GM21526 (cell line): ENCODE measurements around the gene STEAP3.
A peak's percentile ranks its signal among the peaks of the same experiment; 100 is the strongest.
"Not testable (repeated sequence)": the region's sequence is repeated elsewhere in the genome, so short reads cannot be mapped to it uniquely, and the experiment has no call there.

Experiments
- ATAC-seq: cut with Tn5 transposase; IDR thresholded peaks from one replicate; pipeline ENCODE4 v1.9.1; 2021; ENCODE audit warnings: moderate library complexity; ENCODE audit not compliant: unreplicated experiment, low FRiP score

The STEAP3 gene

GRCh38 chr2:119259296-119259860 is 35.7 kb downstream of the STEAP3 start:
- no peak for ATAC-seq

- ATAC-seq = no peak
Measured at GRCh38 chr2:119260646-119261492, 37.2 kb downstream of the STEAP3 start.

GRCh38 chr2:119261493-119262225 is 38.0 kb downstream of the STEAP3 start:
- ATAC-seq = no peak

- no peak for ATAC-seq
Measured at GRCh38 chr2:119263025-119263424, 39.4 kb downstream of the STEAP3 start.

- no peak for ATAC-seq
Measured at GRCh38 chr2:119263656-119264055, 40.0 kb downstream of the STEAP3 start.

- peak; percentile 93 for ATAC-seq
Measured at GRCh38 chr2:119264781-119265692, 41.4 kb downstream of the STEAP3 start.

GRCh38 chr2:119265693-119266066 is 42.0 kb downstream of the STEAP3 start:
- no peak for ATAC-seq

GRCh38 chr2:119266091-119266589 is 42.5 kb downstream of the STEAP3 start:
- ATAC-seq = no peak

- ATAC-seq = no peak
Measured at GRCh38 chr2:119267604-119268003, 44.0 kb downstream of the STEAP3 start.

- ATAC-seq = no peak
Measured at GRCh38 chr2:119276864-119277263, 53.2 kb downstream of the STEAP3 start.

GRCh38 chr2:119278385-119278784 is 54.8 kb downstream of the STEAP3 start:
- ATAC-seq = not testable (repeated sequence)

- no peak for ATAC-seq
Measured at GRCh38 chr2:119278946-119279345, 55.3 kb downstream of the STEAP3 start.

- no peak for ATAC-seq
Measured at GRCh38 chr2:119279666-119280065, 56.0 kb downstream of the STEAP3 start.

- no peak for ATAC-seq
Measured at GRCh38 chr2:119280680-119281079, 57.0 kb downstream of the STEAP3 start.

GRCh38 chr2:119282146-119282995 is 58.7 kb downstream of the STEAP3 start:
- no peak for ATAC-seq

- no peak for ATAC-seq
Measured at GRCh38 chr2:119282996-119283511, 59.4 kb downstream of the STEAP3 start.

GRCh38 chr2:119283873-119284331 is 60.3 kb downstream of the STEAP3 start:
- no peak for ATAC-seq

- no peak for ATAC-seq
Measured at GRCh38 chr2:119286661-119287060, 63.0 kb downstream of the STEAP3 start.

GRCh38 chr2:119288576-119288975 is 64.9 kb downstream of the STEAP3 start:
- ATAC-seq = no peak
